Measurements from ENCODE around the gene MZF1. TPM values are rescaled to one million over a fixed set of nuclear protein-coding genes. Genes with fewer than 3 reads are reported as not detected.
A peak's percentile ranks its signal among the peaks of the same experiment; 100 is the strongest.

Gene MZF1
- total RNA-seq, 1 experiment from 2014 or later: 25.9 TPM

GRCh38 chr19:58561373-58562121 is 11.6 kb downstream of the MZF1 start:
- TF ChIP-seq, protein P1, sequence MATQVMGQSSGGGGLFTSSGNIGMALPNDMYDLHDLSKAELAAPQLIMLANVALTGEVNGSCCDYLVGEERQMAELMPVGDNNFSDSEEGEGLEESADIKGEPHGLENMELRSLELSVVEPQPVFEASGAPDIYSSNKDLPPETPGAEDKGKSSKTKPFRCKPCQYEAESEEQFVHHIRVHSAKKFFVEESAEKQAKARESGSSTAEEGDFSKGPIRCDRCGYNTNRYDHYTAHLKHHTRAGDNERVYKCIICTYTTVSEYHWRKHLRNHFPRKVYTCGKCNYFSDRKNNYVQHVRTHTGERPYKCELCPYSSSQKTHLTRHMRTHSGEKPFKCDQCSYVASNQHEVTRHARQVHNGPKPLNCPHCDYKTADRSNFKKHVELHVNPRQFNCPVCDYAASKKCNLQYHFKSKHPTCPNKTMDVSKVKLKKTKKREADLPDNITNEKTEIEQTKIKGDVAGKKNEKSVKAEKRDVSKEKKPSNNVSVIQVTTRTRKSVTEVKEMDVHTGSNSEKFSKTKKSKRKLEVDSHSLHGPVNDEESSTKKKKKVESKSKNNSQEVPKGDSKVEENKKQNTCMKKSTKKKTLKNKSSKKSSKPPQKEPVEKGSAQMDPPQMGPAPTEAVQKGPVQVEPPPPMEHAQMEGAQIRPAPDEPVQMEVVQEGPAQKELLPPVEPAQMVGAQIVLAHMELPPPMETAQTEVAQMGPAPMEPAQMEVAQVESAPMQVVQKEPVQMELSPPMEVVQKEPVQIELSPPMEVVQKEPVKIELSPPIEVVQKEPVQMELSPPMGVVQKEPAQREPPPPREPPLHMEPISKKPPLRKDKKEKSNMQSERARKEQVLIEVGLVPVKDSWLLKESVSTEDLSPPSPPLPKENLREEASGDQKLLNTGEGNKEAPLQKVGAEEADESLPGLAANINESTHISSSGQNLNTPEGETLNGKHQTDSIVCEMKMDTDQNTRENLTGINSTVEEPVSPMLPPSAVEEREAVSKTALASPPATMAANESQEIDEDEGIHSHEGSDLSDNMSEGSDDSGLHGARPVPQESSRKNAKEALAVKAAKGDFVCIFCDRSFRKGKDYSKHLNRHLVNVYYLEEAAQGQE (IDR thresholded peaks at IDR 0.05; ENCODE audit: insufficient read depth in 1 of 2, low read depth in 2 of 2, low read length in 1 of 2): no peak; a peak in 1 of 4 replicates
- TF ChIP-seq SIN3A (IDR thresholded peaks at IDR 0.05; ENCODE audit: borderline replicate concordance, insufficient read depth, low read depth, low read length): no peak
- TF ChIP-seq POLR2AphosphoS5 (IDR thresholded peaks at IDR 0.05; ENCODE audit: low read depth, low read length): peak; percentile 34; the same call in 1 of the 2 replicates
- no peak for TF ChIP-seq TCF7L2 (IDR thresholded peaks at IDR 0.05; ENCODE audit: low read depth, low read length)
- TF ChIP-seq, protein P2, sequence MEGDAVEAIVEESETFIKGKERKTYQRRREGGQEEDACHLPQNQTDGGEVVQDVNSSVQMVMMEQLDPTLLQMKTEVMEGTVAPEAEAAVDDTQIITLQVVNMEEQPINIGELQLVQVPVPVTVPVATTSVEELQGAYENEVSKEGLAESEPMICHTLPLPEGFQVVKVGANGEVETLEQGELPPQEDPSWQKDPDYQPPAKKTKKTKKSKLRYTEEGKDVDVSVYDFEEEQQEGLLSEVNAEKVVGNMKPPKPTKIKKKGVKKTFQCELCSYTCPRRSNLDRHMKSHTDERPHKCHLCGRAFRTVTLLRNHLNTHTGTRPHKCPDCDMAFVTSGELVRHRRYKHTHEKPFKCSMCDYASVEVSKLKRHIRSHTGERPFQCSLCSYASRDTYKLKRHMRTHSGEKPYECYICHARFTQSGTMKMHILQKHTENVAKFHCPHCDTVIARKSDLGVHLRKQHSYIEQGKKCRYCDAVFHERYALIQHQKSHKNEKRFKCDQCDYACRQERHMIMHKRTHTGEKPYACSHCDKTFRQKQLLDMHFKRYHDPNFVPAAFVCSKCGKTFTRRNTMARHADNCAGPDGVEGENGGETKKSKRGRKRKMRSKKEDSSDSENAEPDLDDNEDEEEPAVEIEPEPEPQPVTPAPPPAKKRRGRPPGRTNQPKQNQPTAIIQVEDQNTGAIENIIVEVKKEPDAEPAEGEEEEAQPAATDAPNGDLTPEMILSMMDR (IDR thresholded peaks at IDR 0.05): no peak
- in situ Hi-C loops (cut with HindIII; ENCODE audit: low pct_unique_long_range_greater_than_20kb, low sequenced_read_pairs) (no loop called here), intact Hi-C loops (cut with micrococcal nuclease; ENCODE audit: unreplicated experiment) (no loop called here)
- ChIA-PET POLR2A (no interaction called here), CTCF (no interaction called here)
- BruUV-seq (replicated peaks): no TSS peak
- DNase-seq (ENCODE audit: low read depth, low spot score) (no peak), ATAC-seq (no peak)
- Histone ChIP-seq H3K9me3 (ENCODE audit: control insufficient read depth, insufficient read depth, low read depth, low read length) (no peaks in the 10 kb centered on the region), H3K4me1 (ENCODE audit: control insufficient read depth, insufficient read depth, low read length) (peaks cover 18% of the 10 kb centered on the region), H3K4me3 (ENCODE audit: low read depth in 2 of 2, low read length in 2 of 2) (no peak overlapping the region), H3K36me3 (ENCODE audit: control insufficient read depth, insufficient read depth, low read length) (no peaks in the 10 kb centered on the region), H3K27ac (ENCODE audit: low read length) (no peak overlapping the region; the same call in 1 of the 2 replicates), H3K27me3 (ENCODE audit: control insufficient read depth, insufficient read depth, low read length) (no peaks in the 10 kb centered on the region)

DNA sequence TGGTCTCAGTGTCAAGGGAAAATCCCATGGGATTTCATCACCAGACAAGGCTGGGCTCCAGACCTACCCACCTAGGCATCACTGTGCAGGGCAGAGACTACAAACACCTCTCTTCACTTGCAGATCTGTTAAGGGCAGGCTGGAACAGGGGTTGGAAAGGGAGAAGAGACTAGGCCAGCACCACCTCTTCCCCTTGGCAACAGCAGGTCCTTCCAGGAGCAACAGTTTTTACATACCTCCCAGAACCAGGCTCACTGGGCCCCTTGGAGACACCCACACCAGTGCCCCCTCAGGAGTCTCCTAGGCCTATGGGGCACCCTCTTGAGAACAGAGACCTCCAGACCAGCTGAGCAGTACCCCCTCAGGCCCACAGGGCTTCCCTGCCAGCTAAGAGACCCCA is 12.2 kb downstream of the MZF1 start:
- H3K4me3 ChIP-seq (ENCODE audit: low read depth in 2 of 2, low read length in 2 of 2): no peak overlapping the region
- POLR2A ChIA-PET: interaction anchor here (0.6 kb wide), 1 partner anchor 40 kb away, joined by 10 read pairs; no protein-coding TSS in a partner anchor
- no peaks in the 10 kb centered on the region for H3K36me3 ChIP-seq (ENCODE audit: control insufficient read depth, insufficient read depth, low read length)
- no peaks in the 10 kb centered on the region for H3K27me3 ChIP-seq (ENCODE audit: control insufficient read depth, insufficient read depth, low read length)
- H3K27ac ChIP-seq (ENCODE audit: low read length): peak overlapping the region; percentile 100
- no TSS peak for BruUV-seq (replicated peaks)
- H3K4me1 ChIP-seq (ENCODE audit: control insufficient read depth, insufficient read depth, low read length): peaks cover 24% of the 10 kb centered on the region
- no peak for DNase-seq (ENCODE audit: low read depth, low spot score)
- no peak for TF ChIP-seq SIN3A (IDR thresholded peaks at IDR 0.05; ENCODE audit: borderline replicate concordance, insufficient read depth, low read depth, low read length)
- TF ChIP-seq, protein P1 (IDR thresholded peaks at IDR 0.05; ENCODE audit: insufficient read depth in 1 of 2, low read depth in 2 of 2, low read length in 1 of 2): no peak
- TF ChIP-seq POLR2AphosphoS5 (IDR thresholded peaks at IDR 0.05; ENCODE audit: low read depth, low read length): no peak; the same call in 1 of the 2 replicates
- TF ChIP-seq TCF7L2 (IDR thresholded peaks at IDR 0.05; ENCODE audit: low read depth, low read length): no peak
- TF ChIP-seq, protein P2 (IDR thresholded peaks at IDR 0.05): no peak
- intact Hi-C loops (cut with micrococcal nuclease; ENCODE audit: unreplicated experiment) (no loop called here), in situ Hi-C loops (cut with HindIII; ENCODE audit: low pct_unique_long_range_greater_than_20kb, low sequenced_read_pairs) (no loop called here)
- CTCF ChIA-PET: no interaction called here
- ATAC-seq: no peak
- H3K9me3 ChIP-seq (ENCODE audit: control insufficient read depth, insufficient read depth, low read depth, low read length): no peaks in the 10 kb centered on the region

All from Panc1 (cell line).